Effector CD4-positive, alpha-beta T cell (primary cell): ENCODE results near the gene ZNF839.
"Not testable (repeated sequence)": the region's sequence is repeated elsewhere in the genome, so short reads cannot be mapped to it uniquely, and the experiment has no call there.

Experiments
- DNase-seq: peaks from one replicate; pipeline ENCODE4 v3.0.0-alpha.2; 2020

ZNF839 gene

DNA sequence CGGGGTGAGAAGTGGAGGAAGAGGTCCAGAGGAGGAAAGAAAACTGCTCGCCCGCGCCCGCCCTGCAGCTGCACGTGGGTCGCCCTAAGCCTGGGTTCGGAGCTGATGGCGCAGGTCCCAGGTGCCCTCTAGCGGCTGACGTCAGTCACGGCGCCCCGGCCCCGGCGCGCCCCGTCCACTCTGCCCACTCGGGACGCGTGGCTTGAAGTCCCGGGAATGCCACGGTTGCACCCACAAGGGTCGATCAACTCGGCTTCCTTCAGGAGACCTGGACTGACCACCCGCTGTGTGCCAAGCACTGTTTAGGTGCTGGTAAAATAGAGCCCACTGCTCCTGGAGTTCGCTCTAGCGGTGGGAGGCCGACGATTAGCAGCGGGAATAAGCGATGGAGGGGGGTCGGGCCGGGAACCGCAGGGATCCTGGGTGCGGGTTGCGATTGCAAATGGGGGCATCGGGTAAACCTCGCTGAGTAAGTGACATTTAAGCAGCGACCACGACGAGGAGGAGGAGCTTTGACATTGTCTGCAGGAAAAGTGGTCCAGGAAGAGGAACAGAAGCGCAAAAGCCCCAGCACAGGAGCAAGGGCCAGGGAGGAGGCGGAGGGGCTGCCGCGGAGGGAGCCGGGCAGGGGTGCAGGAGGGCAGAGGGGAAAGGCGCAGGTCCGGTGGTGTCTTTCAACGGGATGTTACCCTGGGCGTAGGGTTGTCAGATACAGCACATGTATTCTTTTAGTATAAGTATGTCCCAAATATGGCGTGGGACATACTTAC is 5.1 kb upstream of the ZNF839 start:
- peak; percentile 73 for DNase-seq

DNA sequence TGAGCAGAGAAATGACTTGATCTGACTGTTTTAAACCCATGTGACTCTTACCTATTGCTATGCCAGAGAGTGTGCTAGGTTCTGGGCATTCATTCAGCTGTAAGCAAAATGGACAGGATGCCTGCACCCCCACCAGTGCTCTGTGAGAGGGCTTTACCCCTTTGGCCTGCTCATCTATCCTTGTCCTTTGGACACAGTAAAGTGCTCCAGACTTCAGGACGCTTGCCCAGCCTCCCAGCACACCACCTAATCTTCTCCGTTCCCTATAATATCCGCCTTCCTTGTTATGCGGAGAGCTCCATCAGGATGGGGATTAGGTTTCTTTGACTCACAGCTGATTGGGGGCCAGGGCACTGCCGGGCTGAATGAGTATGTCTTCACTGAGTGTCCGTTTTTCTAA is 4.4 kb upstream of the ZNF839 start:
- DNase-seq: no peak

DNA sequence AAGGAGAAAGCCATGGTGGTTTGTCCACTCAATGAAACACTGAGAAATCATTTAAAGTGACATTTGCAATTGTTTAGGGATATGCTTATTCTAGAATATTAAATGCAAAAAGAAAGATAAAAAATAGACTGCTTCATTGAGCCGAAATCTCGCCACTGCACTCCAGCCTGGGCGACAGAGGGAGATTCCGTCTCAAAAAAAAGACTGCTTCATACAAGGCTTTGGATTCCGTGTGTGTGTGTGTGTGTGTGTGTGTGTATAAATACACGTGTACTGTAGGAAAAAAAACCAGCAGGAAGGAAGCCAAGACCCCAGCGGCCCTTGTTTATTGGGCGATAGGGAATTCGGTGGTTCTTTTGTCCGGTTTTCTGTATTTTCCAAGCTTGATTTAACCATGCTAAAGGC is 3.2 kb upstream of the ZNF839 start:
- DNase-seq: peak; percentile 23

DNA sequence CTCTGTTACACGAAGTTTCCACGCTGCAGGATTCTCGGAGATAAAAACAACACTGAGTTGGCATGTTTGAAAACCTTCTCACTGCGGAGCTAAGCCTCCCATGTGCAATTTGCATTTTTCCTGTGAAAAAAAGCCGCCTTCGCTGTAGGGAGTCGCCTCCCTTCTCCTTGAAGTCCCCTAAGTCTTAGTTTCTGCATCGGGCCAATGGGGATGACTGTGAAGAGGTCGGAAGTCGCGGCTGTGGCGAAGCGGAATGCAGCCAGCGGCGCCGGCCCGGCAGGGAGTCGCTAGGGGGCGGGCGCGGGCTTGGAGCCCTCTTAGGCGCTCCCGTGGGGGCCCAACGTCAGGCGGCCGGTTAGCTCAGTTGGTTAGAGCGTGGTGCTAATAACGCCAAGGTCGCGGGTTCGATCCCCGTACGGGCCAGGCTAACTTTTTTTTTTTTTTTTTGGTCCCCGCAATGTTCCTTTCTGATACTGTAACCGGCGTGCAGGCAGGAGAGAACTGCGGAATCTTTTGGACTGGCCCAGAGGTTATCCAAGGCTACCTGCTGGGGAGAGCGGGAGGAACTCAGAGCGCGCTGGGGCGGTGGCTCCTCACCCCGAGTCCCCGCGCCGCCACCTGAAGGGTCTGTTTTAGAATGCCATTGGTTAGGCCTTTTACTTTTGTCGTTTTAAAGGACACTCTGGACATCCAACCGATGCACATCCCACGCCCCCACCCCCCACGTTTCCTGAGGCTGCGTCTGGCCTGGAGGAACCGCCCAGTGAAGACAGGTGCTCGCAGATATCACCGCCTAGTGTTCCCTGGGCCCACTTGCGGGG is 2.6 kb upstream of the ZNF839 start:
- peak; percentile 90 for DNase-seq

DNA sequence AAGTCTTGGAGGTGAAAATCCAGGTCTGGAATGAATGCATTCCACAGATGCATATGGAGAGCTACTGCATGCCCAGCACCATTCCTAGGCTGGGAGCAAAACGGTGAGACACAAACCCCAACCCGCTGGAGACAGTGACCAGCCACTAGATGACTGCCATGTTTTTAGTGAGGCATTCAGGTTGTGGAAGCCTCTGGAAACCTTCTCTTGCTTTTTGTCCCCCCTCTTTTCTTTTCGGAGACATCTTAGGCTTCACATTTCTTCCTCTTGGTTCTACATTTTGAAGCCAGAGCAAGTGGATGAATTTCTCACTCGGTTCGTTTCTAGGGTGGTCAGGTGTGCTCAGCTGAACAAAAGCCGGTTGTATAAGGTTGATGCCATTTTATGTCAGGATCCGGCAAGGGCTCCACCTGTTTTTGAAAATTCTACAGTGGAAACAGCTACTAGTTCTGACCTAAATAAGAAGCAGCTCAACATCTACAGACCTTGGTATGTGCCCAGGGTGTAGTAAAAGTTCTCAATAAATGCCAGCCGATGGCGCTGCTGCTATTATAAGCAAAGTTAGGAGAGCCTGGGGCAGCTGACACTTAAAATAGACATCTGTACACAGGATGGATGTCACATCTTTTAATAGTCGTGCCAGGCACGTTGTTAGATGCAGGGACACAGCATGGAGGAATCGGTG is 1.8 kb upstream of the ZNF839 start:
- DNase-seq: no peak

DNA sequence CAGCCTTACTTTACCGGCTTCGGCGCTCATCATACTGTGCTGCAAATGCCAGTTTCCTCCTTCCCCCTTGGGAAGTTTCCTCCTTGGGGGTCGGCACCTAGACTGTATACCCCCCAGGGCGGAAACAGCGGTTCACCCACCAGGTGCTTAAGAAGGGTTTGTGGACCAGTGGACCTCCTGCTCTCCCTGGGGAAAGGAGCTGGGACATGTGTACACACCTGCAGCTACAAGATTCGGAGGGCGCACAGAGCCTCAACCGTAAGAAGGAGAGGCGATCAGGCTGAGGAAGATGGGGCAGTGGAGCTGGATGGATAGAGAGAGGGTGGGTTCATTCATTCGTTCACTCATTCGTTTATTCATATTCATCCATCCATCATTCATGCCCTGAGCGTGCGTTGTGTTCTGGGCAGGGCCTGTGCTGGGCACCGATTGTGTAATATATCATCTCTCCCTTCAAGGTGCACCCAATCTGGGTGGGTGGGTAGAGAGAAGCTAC is 717 bp upstream of the ZNF839 start:
- DNase-seq: no peak

DNA sequence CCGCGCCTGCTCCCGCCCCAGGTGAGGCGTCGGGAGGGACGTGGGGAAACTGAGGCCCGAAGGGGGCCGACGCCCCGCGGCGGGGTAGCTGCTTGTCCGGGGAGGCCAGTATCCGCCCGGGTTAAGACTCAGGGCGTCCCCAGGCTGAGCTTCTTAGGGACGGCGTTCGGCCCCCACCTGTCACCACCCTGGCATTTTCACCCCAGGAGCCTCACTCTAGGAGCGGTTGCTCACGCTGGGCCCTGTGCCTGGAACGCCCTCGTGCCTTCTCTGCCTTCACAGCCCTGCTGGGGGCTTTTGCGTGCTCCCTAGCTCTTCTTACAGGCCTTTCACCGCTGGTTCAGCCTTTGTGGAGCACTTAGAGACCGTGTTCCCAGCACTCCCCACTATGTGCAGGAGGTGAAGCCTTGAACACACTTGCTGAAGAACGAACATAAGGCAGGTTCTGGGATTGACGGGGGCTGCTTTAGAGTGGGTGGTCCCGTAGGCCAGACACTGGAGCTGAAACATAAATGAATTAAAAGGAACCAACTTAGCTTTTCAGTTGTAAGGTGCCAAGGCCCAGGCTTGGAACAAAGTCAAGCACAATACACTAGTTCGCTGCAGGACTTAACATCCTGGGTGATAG is 601 bp downstream of the ZNF839 start:
- DNase-seq: peak; percentile 33

DNA sequence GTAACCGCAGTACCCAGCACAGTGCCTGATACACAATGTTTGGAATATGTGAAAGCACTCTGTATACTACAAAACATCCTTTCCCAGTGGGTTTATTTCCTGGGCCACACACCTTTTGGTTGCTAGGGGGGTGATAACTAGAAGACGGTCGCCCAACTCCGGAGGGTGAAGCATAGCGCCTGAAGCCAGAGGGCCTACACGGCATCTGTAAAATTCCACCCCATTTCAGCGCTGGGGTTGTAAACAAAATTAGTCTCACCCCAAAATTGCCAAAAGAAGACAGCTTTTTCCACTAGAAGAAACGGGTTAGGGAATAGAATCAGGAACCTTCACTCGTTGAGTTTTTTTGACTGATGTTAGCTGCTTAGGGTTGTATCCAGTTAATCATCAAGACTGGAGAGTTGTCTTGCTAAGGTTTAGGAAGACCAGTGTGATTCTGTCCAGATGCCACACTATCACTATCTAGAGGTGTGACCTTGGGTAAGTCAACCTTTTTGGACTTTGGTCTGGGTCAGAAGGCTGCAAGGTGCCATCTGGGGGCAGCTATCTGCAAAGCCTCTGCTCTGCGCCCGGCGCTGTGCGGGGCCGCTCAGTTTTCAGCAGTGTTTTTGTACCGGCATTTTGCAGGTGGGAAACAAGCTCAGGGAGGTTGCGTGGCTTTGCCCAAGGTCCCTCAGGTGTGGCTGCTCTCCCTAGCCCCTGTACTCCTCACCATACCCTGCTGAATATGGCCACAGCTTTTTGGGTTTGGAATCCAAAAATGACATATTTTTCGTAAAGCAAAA is 1.3 kb downstream of the ZNF839 start:
- no peak for DNase-seq

DNA sequence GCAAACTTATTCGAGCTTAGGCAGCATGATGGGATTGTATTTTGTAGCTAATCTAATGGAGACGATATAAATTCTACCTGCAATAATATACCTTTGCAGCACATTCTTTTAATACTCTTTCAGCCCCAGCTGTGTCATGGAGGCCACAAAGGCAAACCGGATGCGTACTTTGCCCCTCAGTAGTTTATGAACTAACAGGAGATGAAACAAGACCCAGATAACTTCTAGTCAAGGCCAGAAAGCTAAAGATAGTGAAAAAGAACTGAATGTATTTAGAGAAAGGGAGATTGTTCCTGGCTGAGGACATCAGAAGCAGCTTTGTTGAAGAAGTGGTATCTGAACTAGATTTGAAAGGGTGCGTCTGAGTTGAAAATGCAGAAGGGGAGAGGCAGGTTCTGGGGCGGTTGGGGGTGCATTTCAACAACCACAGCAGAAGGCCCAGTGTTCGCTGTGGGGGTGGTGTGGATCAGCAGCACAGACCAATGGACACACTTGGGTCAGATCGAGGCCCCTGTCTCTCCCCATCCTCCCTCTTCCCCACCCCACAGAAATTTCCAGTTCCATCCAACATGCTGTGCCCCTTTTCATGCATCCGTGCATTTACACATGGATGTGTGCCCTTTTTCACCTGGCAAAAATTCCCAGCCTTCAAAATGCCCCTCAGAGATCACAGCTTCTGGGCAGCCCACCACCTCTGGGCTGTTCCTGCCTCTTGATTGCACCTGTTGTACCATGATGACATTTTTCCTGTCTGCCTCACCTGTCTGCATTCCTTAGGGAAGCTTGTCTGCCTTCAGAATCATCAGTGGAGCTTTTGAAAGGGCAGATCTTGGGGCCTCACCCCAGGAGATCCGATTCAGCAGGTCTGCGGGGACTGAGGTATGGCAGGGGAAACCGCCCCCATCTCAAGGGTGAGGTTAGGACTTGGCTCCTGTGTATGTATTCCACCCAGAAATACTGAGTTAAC is 2.2 kb downstream of the ZNF839 start:
- no peak for DNase-seq

DNA sequence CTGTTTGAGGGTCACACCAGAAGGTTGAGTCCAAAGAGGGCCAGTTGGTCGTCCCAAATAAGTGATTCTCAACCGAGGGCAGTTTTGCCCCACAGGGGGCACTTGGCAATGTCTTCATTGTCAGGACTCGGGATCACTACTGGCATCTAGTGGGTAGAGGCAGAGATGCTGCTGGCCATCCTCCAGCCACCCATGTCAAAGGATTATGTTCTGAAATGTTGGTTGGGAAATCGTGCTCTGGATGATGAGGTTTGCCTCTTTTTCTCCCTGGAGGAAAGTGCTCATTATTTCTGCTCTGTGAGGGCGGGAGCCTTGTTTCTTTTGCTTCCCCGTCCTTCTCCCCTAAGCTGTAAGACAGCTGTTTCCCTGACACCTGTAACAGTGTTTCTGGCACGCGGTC is 3.6 kb downstream of the ZNF839 start:
- no peak for DNase-seq

DNA sequence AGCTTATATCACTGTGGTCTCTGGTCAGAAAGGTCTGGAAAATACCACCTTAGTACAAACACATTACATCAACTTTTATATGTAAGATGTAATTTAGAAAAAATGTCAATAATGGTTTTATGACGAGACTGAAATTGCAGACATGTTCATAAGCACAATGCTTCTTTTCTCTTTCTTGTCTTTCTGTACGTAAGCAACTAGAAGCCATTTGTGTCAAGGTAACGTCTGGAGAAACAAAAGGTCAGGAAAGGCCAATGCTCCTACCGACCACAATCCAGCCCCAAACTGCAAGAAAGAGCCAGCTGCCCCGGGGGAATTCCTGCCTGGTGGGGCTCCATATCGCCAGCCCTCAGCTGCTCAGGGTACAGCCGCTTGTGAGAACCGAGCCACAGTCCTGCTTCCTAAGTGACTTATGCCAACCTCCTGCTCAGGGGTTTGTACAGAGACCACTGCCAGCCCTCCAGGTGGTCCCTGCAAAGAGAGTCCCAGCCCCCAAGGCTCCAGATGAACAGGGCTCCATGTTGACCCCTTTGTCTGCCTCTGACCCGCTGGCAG is 6.3 kb downstream of the ZNF839 start:
- no peak for DNase-seq

DNA sequence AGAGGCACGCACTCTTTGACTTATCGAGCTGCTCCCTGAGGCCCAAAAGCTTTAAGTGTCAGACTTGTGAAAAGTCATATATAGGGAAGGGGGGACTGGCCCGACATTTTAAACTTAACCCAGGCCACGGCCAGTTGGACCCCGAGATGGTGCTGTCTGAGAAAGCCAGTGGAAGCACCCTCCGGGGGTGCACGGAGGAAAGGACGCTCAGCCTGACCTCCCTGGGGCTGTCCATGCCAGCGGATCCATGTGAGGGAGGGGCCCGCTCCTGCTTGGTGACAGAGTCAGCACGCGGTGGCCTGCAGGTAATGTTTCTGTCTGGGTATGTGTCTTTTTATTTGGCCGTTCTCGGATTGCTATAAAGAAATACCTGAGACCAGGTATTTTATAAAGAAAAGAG is 7.0 kb downstream of the ZNF839 start:
- no peak for DNase-seq

DNA sequence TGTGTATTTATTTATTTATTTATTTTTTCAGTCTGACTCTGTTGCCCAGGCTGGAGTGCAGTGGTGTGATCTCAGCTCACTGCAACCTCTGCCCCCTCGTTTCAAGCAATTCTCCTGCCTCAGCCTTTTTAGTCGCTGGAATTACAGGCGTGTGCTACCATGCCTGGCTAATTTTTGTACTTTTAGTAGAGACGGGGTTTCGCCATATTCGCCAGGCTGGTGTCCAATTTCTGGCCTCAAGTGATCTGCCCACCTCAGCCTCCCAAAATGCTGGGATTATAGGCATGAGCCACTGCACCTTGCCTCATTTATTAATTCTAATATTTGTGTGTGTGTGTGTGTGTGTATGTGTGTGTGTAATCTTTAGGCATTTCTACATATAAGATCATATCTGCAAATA is 9.8 kb downstream of the ZNF839 start:
- not testable (repeated sequence) for DNase-seq

DNA sequence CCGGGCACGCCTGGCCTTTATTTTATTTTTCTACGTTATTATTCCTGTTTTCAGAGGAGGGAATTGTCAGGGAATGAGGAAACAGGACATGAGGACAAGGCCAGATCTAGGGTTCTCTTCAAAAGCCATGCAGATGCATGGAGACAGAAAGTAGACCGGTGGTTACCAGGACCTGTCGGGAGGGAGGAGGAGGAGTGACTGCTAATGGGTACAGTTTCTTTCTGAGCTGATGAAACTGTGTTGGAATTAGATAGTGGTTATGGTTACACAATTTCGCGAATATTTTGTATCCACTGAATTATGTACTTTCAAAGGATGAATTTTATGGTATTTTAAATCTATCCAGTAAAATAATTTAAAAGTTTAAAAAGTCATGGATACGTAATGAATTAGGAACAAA is 11.3 kb downstream of the ZNF839 start:
- DNase-seq: no peak

DNA sequence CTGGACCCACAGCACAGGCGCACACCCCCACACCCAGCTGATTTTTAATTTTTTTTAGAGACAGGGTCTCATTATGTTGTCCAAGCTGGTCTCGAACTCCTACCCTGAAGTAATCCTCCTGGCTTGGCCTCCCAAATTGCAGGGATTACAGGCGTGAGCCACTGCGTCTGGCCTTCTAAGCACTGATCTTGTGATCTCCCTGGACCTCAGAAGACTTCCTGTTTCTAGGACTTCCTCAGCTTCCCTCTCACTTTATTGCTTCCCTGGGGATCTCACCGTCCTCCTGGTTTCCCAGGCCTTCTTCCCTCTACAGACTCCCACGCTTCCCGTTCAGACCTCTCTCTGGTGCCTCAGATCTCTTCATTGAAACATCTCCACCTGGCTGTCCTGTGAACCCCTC is 13.8 kb downstream of the ZNF839 start:
- DNase-seq: no peak

DNA sequence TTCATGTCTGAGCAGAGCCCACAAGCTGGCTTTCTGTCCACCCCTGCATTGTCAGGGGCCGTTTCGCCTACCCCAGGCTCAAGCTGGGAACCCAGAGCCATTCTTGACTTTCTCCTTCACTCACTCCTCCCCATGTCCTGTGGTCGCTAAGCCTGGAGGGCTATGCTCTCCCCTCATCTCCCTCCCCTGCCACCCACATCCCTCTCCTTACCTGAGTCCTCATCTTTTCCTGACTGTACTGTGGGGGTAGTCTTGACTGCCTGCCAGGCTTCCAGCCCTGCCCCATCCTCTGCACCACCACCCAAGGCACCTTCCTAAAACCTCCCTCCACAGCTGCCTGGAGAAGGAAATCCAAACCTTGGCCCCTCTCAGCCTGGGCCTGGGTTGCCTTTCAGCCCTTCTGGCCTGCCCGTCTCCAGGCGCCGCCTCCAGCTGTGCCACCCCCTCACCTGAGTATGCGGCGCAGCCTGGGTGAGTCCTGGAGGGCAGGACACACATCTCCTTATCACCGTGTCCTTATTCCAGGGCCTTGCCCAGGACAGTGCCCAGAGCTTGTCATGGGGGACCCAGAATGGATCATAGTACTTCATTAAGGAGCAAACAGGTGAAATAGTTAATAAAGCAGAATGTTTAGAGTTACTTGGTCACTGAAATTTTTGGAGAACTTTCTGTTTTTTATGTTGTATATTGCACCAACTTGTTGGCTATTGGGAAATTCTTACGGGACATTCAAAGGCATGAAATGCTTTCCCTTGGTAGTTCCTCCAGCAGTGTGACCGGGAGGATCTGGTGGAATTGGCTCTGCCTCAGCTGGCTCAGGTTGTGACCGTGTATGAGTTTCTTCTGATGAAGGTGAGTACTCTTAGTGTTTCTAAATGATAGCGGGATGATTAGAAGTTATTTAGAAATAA is 14.5 kb downstream of the ZNF839 start:
- no peak for DNase-seq

DNA sequence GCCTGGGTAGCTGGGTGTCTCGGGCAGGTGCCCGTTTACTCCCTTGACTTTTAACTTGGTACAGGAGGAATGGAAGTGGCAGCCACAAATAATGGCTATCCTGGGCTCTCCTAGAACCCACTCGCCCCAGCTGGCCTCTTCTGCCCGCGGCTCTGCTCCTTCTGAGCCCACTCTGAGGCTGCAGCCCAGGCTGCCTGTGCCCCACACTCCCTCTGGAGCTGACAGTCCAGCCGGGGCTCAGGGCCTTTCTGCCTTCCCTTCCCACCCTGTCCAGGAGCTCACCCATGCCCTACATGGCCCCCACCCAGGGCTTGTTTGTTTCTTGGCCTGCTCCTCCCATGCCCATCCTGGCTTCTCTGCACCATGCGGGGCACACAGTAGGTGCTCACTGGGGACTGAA is 15.6 kb downstream of the ZNF839 start:
- DNase-seq: no peak

DNA sequence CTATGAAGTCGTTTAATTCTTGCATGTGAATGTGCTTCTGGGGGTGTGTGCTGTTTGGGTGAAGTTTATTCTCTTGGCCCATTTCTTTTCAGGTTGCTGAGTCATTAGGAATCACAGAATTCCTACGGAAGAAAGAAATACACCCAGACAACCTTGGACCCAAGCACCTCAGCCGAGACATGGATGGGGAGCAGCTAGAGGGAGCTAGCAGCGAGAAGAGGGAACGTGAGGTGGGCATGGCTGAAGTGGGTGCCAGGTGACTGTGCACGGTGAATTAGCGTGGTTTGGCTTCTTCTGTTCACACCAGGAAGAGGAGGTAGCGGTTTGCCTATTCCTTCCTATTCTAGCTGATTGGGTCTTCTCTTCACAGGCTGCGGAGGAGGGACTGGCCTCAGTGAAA is 19.2 kb downstream of the ZNF839 start:
- DNase-seq: no peak

DNA sequence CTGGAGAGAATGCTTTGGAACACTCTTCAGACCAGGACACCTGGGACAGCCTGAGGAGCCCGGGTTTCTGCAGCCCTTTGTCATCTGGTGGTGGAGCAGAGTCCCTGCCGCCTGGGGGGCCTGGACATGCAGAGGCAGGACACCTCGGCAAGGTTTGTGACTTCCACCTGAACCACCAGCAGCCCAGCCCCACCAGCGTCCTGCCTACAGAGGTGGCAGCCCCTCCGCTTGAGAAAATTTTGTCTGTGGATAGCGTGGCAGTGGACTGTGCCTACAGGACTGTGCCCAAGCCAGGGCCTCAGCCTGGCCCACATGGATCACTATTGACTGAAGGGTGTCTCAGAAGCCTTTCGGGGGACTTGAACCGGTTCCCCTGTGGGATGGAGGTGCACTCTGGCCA is 22.0 kb downstream of the ZNF839 start:
- no peak for DNase-seq

DNA sequence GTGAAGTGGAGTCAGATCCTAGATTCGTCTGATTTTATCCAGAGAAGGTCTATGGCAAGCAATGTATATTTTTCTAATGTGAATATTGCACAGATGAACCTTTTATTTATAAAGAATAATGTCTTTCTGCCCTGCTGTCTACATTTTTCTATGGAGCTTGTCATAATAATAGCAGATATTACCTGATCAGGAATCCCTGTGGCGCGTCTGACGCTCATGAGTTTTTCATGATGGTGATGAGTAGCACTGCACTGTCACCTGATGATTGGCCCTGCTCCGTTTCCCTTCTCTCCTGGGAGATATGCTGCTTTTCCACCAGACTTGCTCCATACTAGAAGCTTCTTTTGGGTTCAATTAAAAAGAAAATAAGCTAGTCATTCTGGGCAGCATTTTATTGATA is 22.7 kb downstream of the ZNF839 start:
- no peak for DNase-seq
